SJSA1 (cell line): ENCODE results near the gene DCUN1D1. TPM values are rescaled to one million over a fixed set of nuclear protein-coding genes. Genes with fewer than 3 reads are reported as not detected.

Source experiments
- total RNA-seq: library from RNA; depleted of rRNA; stranded (reverse); fragments of >200 nt; shearing (Covaris generic); gene quantifications from 2 replicates; pipeline ENCODE4 v1.2.3, GENCODE V29; 2014; rRNA removed

The DCUN1D1 gene
- total RNA-seq, 1 experiment from 2014 or later, result 24.9 TPM

Other genes with a start within 250 kb of the DCUN1D1 start
- 36.7 and 50.8 TPM in 2 replicates for gene ATP11B, start 187.0 kb downstream of the DCUN1D1 start, total RNA-seq
- gene MCCC1, start 119.0 kb upstream of the DCUN1D1 start, total RNA-seq, result 13.4 and 24.7 TPM in 2 replicates
- gene LAMP3, start 182.2 kb upstream of the DCUN1D1 start, total RNA-seq, result not detected in 2 replicates